H9 (cell line): ENCODE results near the gene MRPL18. TPM values are rescaled to one million over a fixed set of nuclear protein-coding genes. Genes with fewer than 3 reads are reported as not detected.

Experiments used
- DNase-seq: peaks from one replicate; pipeline ENCODE4 v3.0.0-alpha.2; 2017
- H2AFZ ChIP-seq: one replicate; pipeline ENCODE4 v1.6.1; 2013; ENCODE audit warnings: mild to moderate bottlenecking, low read length, control low read depth, moderate library complexity
- H2AK5ac ChIP-seq: 2 replicates; pipeline ENCODE4 v1.6.1; 2013; ENCODE audit warnings: low read length, control low read depth, mixed read lengths; ENCODE audit not compliant: insufficient read length
- H2BK120ac ChIP-seq: one replicate; pipeline ENCODE4 v1.6.1; 2013; ENCODE audit warnings: low read depth, mild to moderate bottlenecking, low read length, control low read depth, inconsistent platforms; ENCODE audit not compliant: poor library complexity, severe bottlenecking
- H2BK12ac ChIP-seq: 2 replicates; pipeline ENCODE4 v1.6.1; 2013; ENCODE audit warnings: low read length, control low read depth, mixed read lengths, low read depth; ENCODE audit not compliant: insufficient read length
- H2BK15ac ChIP-seq: 2 replicates; pipeline ENCODE4 v1.6.1; 2013; ENCODE audit warnings: low read depth, low read length, control low read depth
- H2BK20ac ChIP-seq: one replicate; pipeline ENCODE4 v1.6.1; 2013; ENCODE audit warnings: low read depth, mild to moderate bottlenecking, low read length, control low read depth, inconsistent platforms; ENCODE audit not compliant: poor library complexity, severe bottlenecking
- H2BK5ac ChIP-seq: 2 replicates; pipeline ENCODE4 v1.6.1; 2013; ENCODE audit warnings: low read length, control low read depth, mixed read lengths; ENCODE audit not compliant: insufficient read length
- H3K14ac ChIP-seq: 2 replicates; pipeline ENCODE4 v1.6.1; 2013; ENCODE audit warnings: low read length, control low read depth; ENCODE audit not compliant: insufficient read depth
- H3K18ac ChIP-seq: 2 replicates; pipeline ENCODE4 v1.6.1; 2013; ENCODE audit warnings: low read depth, mild to moderate bottlenecking, mixed read lengths, low read length, control low read depth; ENCODE audit not compliant: insufficient read length
- H3K23ac ChIP-seq: 2 replicates; pipeline ENCODE4 v1.6.1; 2013; ENCODE audit warnings: low read length, control low read depth, mixed read lengths, low read depth; ENCODE audit not compliant: insufficient read length
- H3K23me2 ChIP-seq: 2 replicates; pipeline ENCODE4 v1.6.1; 2013; ENCODE audit warnings: low read depth, mild to moderate bottlenecking, mixed read lengths, low read length, control low read depth; ENCODE audit not compliant: insufficient read length, poor library complexity, severe bottlenecking
- H3K27ac ChIP-seq: 2 replicates; pipeline ENCODE4 v1.5.1; 2013; ENCODE audit warnings: low read length, control low read depth, mixed read lengths, low read depth; ENCODE audit not compliant: insufficient read length
- H3K27me3 ChIP-seq: 2 replicates; pipeline ENCODE4 v1.6.1; 2013; ENCODE audit warnings: low read length, control low read depth, inconsistent platforms; ENCODE audit not compliant: insufficient read depth
- H3K4ac ChIP-seq: 2 replicates; pipeline ENCODE4 v1.6.1; 2013; ENCODE audit warnings: low read depth, mild to moderate bottlenecking, control low read depth, inconsistent platforms, low read length, moderate library complexity
- H3K4me1 ChIP-seq: 2 replicates; pipeline ENCODE4 v1.6.1; 2013; ENCODE audit warnings: low read length, control low read depth, inconsistent platforms; ENCODE audit not compliant: insufficient read depth
- H3K4me2 ChIP-seq: 2 replicates; pipeline ENCODE4 v1.6.1; 2013; ENCODE audit warnings: low read length, control low read depth, mixed read lengths; ENCODE audit not compliant: insufficient read length, insufficient read depth
- H3K56ac ChIP-seq: 2 replicates; pipeline ENCODE4 v1.6.1; 2013; ENCODE audit warnings: low read depth, mild to moderate bottlenecking, mixed read lengths, low read length, control low read depth; ENCODE audit not compliant: insufficient read length
- H3K79me1 ChIP-seq: 2 replicates; pipeline ENCODE4 v1.6.1; 2013; ENCODE audit warnings: low read depth, mild to moderate bottlenecking, moderate library complexity, low read length, control low read depth, inconsistent platforms; ENCODE audit not compliant: insufficient read depth, poor library complexity, severe bottlenecking
- H3K79me2 ChIP-seq: 2 replicates; pipeline ENCODE4 v1.6.1; 2013; ENCODE audit warnings: low read length, control low read depth, inconsistent platforms; ENCODE audit not compliant: insufficient read depth
- H3K9ac ChIP-seq: 2 replicates; pipeline ENCODE4 v1.6.1; 2013; ENCODE audit warnings: low read length, control low read depth, mixed read lengths; ENCODE audit not compliant: insufficient read length; ENCODE audit errors: extremely low read depth
- H3K9me3 ChIP-seq: one replicate; pipeline ENCODE4 v1.6.1; 2013; ENCODE audit warnings: low read depth, low read length, inconsistent platforms; ENCODE audit not compliant: control insufficient read depth
- H3T11ph ChIP-seq: one replicate; pipeline ENCODE4 v1.6.1; 2013; ENCODE audit warnings: mild to moderate bottlenecking, low read length, control low read depth, inconsistent platforms
- H4K20me1 ChIP-seq: one replicate; pipeline ENCODE4 v1.6.1; 2013; ENCODE audit not compliant: control insufficient read depth, insufficient read length, insufficient read depth
- H4K5ac ChIP-seq: 2 replicates; pipeline ENCODE4 v1.6.1; 2013; ENCODE audit warnings: low read depth, mild to moderate bottlenecking, mixed read lengths, low read length, control low read depth; ENCODE audit not compliant: insufficient read length
- H4K8ac ChIP-seq: replicated peaks from 2 replicates; pipeline ENCODE4 v1.6.1; 2013; ENCODE audit warnings: low read length, control low read depth, mixed read lengths, low read depth; ENCODE audit not compliant: insufficient read length
- H4K91ac ChIP-seq: 2 replicates; pipeline ENCODE4 v1.6.1; 2013; ENCODE audit warnings: low read depth, mild to moderate bottlenecking, moderate library complexity, mixed read lengths, low read length, control low read depth; ENCODE audit not compliant: insufficient read length
- H3K27ac Mint-ChIP-seq, 3 experiments: 2 replicates in 2 of 3; 3 replicates in 1 of 3; pipeline ENCODE4 v1.8.0; 2020 to 2021; ENCODE audit warnings: mixed read lengths in 3 of 3, mild to moderate bottlenecking in 1 of 3, moderate library complexity in 1 of 3
- H3K27me3 Mint-ChIP-seq: 2 replicates; pipeline ENCODE4 v1.8.0; 2021; ENCODE audit warnings: low read depth, mild to moderate bottlenecking, moderate library complexity, mixed read lengths
- H3K36me3 Mint-ChIP-seq, 3 experiments: 2 replicates in 2 of 3; 3 replicates in 1 of 3; pipeline ENCODE4 v1.8.0; 2020 to 2021; ENCODE audit warnings: low read depth in 3 of 3, mixed read lengths in 3 of 3; ENCODE audit not compliant: insufficient read depth in 1 of 3
- H3K4me1 Mint-ChIP-seq, 2 experiments: 2 replicates each; pipeline ENCODE4 v1.8.0; 2020; ENCODE audit warnings: mixed read lengths in 2 of 2
- H3K4me3 Mint-ChIP-seq, 2 experiments: 2 replicates in 1 of 2; 3 replicates in 1 of 2; pipeline ENCODE4 v1.8.0; 2020 to 2021; ENCODE audit warnings: mild to moderate bottlenecking in 2 of 2, mixed read lengths in 2 of 2, moderate library complexity in 1 of 2
- H3K9me3 Mint-ChIP-seq, 2 experiments: 2 replicates in 1 of 2; 3 replicates in 1 of 2; pipeline ENCODE4 v1.8.0; 2020; ENCODE audit warnings: mild to moderate bottlenecking in 2 of 2, mixed read lengths in 2 of 2, moderate library complexity in 1 of 2
- WGBS: extraction: QIAGEN DNeasy Blood & Tissue Kit; methylation state at CpG from one replicate; pipeline ENCODE4 v1.1.7; 2013; ENCODE audit warnings: missing lambda C conversion rate, low lambda C conversion rate, mixed read lengths; ENCODE audit not compliant: insufficient read length; ENCODE audit errors: extremely low coverage; 5-methylcytosine and 5-hydroxymethylcytosine counted together
- total RNA-seq: library from RNA; stranded (reverse); gene quantifications from 2 replicates; pipeline ENCODE4 v1.2.1, GENCODE V29; 2021
- TF ChIP-seq, protein P1 (sequence below): fragments of 200-600 bp; sonication (generic); conservative IDR thresholded peaks from 3 replicates; pipeline ENCODE4 v1.8.0; 2021; ENCODE audit warnings: antibody characterized with exemption, mild to moderate bottlenecking

MRPL18 gene
- total RNA-seq, 1 experiment from 2014 or later = 88.8 TPM

DNA sequence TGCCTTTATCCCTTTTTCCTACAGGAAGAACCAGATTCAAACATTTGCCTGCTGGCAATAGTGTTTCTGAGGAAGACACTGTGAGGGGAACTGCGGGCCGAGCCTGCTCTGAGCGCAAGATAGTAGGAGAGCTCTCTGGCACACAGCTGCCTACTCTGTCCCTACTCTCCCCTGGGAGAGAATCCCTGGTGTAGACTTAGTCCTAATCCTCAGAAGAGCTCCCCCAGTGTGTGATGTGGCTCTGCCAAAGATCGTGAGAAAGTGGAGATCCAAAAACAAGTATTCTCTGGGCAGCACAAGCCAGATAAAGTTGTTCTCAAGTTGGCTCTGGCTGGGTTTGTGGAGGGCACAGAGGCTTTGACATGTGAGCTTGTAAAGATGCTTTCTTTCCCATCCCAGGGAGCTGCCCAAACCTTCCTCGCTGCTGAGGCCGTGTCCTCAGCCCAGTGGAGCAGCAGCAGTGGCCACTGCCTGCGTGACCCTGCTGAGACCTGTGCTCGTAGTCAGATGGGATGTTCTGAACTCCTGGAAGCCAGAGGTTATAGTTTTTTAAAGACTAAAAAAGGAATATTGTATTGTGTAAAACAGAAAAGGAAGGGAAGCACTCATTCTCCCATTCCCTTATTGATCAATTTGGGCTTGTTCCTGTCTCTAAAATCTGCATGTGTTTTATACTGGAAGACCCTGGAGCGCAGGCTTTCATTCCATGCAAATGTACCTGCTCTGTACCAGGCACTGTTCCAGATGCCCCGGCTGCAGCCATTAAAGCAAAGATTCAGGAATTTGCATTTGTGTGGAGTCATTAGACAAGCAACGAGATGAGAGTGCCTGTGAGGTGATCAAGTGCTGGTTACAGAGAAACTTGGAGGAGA, 40.5 kb downstream of the MRPL18 start:
- no peak overlapping the region for H3K4ac ChIP-seq
- H3K4me3 Mint-ChIP-seq = peak overlapping the region; percentile 2 to 6; a peak in 2 of 5 replicates
- H3K23ac ChIP-seq = no peak overlapping the region
- H4K91ac ChIP-seq = no peak overlapping the region
- peaks cover 22% of the 10 kb centered on the region; the same call in 1 of the 2 replicates for H3K4me1 ChIP-seq
- peak overlapping the region; percentile 33 for H3K4me2 ChIP-seq
- no peak overlapping the region for H2BK120ac ChIP-seq
- H2BK15ac ChIP-seq = no peak overlapping the region
- H2AFZ ChIP-seq = no peak overlapping the region
- H4K20me1 ChIP-seq = no peaks in the 10 kb centered on the region
- no peak overlapping the region for H3K56ac ChIP-seq
- no peak overlapping the region for H3K18ac ChIP-seq
- H3K4me1 Mint-ChIP-seq = peaks cover 46 to 50% of the 10 kb centered on the region in 2 experiments
- no peak overlapping the region for H3K9ac ChIP-seq
- no peaks in the 10 kb centered on the region; the same call in none of the 2 replicates for H3K27me3 Mint-ChIP-seq
- H3K27me3 ChIP-seq = no peaks in the 10 kb centered on the region
- no peak overlapping the region for H2AK5ac ChIP-seq
- H3K79me2 ChIP-seq = no peaks in the 10 kb centered on the region
- no CpG with 5 or more reads among the region's 11 CpGs for WGBS
- no peak overlapping the region for H4K8ac ChIP-seq
- no peaks in the 10 kb centered on the region; a peak in 1 of 5 replicates for H3K9me3 Mint-ChIP-seq
- H3K27ac Mint-ChIP-seq = peak overlapping the region; percentile 67 to 94 (median 89); a peak in 6 of 7 replicates
- H2BK12ac ChIP-seq = no peak overlapping the region
- no peaks in the 10 kb centered on the region for H3K23me2 ChIP-seq
- H3K9me3 ChIP-seq = no peaks in the 10 kb centered on the region
- H3K36me3 Mint-ChIP-seq = peaks cover 0 to 6% (median 1%) of the 10 kb centered on the region in 3 experiments; a peak in 3 of 7 replicates
- no peaks in the 10 kb centered on the region for H3K79me1 ChIP-seq
- DNase-seq = no peak
- TF ChIP-seq, protein P1, sequence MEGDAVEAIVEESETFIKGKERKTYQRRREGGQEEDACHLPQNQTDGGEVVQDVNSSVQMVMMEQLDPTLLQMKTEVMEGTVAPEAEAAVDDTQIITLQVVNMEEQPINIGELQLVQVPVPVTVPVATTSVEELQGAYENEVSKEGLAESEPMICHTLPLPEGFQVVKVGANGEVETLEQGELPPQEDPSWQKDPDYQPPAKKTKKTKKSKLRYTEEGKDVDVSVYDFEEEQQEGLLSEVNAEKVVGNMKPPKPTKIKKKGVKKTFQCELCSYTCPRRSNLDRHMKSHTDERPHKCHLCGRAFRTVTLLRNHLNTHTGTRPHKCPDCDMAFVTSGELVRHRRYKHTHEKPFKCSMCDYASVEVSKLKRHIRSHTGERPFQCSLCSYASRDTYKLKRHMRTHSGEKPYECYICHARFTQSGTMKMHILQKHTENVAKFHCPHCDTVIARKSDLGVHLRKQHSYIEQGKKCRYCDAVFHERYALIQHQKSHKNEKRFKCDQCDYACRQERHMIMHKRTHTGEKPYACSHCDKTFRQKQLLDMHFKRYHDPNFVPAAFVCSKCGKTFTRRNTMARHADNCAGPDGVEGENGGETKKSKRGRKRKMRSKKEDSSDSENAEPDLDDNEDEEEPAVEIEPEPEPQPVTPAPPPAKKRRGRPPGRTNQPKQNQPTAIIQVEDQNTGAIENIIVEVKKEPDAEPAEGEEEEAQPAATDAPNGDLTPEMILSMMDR = no peak
- no peak overlapping the region for H4K5ac ChIP-seq
- no peak overlapping the region for H3T11ph ChIP-seq
- H3K27ac ChIP-seq = peak overlapping the region; percentile 17
- no peak overlapping the region for H2BK5ac ChIP-seq
- H3K14ac ChIP-seq = peak overlapping the region; percentile 73; the same call in 1 of the 2 replicates
- H2BK20ac ChIP-seq = no peak overlapping the region
